ENCODE measurements around the gene SH2B2. TPM values are rescaled to one million over a fixed set of nuclear protein-coding genes. Genes with fewer than 3 reads are reported as not detected.
A peak's percentile ranks its signal among the peaks of the same experiment; 100 is the strongest.

SH2B2 gene
- total RNA-seq, 1 experiment from 2014 or later: 1.4 TPM

DNA sequence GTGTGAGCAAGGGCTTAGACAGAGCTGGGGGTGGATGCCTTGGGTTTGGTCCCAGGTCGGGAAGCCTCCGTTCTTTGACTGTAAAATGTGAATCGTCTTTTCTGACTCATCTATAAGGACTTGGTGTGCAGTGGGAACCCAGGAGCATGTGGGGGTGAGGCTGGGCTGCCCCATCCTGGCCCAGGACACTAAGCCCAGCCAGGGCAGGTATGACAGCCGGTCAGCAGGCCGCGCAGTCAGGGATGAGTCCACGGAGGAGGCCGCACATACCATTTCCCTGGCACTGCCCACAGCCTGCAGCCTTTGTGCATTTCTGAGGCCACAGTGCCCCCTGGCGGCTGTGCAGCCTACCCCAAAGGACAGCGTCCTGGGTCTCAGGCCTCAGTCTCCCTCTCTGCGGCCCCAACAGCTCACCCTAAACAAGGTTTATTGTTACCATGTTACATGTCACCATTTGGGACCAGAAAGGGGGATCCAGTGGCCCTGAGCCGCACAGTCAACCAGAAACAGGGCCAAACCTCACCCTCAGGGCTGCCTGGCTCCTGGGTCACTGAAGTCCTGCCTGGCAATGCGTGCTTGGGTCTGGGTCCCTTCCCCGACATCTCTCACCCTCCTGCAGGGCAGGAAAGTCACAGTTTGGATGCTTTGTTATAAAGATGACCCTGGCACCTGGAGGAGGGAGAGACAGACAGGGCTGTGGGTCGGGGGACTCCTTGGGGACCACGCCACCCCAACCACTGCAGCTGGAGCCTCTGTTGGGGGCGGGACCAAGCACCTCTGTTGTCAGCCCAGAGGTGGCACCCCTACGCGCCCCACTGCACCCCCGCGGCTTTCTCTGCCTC lies 14.4 kb upstream of the SH2B2 start:
- TF ChIP-seq, protein P1, sequence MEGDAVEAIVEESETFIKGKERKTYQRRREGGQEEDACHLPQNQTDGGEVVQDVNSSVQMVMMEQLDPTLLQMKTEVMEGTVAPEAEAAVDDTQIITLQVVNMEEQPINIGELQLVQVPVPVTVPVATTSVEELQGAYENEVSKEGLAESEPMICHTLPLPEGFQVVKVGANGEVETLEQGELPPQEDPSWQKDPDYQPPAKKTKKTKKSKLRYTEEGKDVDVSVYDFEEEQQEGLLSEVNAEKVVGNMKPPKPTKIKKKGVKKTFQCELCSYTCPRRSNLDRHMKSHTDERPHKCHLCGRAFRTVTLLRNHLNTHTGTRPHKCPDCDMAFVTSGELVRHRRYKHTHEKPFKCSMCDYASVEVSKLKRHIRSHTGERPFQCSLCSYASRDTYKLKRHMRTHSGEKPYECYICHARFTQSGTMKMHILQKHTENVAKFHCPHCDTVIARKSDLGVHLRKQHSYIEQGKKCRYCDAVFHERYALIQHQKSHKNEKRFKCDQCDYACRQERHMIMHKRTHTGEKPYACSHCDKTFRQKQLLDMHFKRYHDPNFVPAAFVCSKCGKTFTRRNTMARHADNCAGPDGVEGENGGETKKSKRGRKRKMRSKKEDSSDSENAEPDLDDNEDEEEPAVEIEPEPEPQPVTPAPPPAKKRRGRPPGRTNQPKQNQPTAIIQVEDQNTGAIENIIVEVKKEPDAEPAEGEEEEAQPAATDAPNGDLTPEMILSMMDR (IDR thresholded peaks at IDR 0.05; ENCODE audit: unreplicated experiment): peak; percentile 94
- no peaks in the 10 kb centered on the region for H3K9me3 Mint-ChIP-seq (ENCODE audit: unreplicated experiment)
- peak; percentile 84 for DNase-seq (ENCODE audit: unreplicated experiment)
- intact Hi-C loops (cut with micrococcal nuclease): loop anchor here (1.0 to 5.0 kb wide), 4 partner anchors 36 to 910 kb away; partner anchors contain the start of gene COL26A1
- no peak overlapping the region for H3K27ac Mint-ChIP-seq (ENCODE audit: low read depth, unreplicated experiment)
- BruUV-seq (replicated peaks): no TSS peak
- H3K27me3 Mint-ChIP-seq (ENCODE audit: insufficient read depth, unreplicated experiment): peaks cover 14% of the 10 kb centered on the region
- POLR2A ChIA-PET: interaction anchor here (0.9 kb wide), 1 partner anchor 16 kb away, joined by 3 read pairs; no protein-coding TSS in a partner anchor
- CTCF ChIA-PET: interaction anchor here (0.5 to 5.7 kb wide), 28 partner anchors 9 to 1552 kb away, joined by 3 to 77 read pairs (median 4); partner anchors contain the start of gene EPO
- no peaks in the 10 kb centered on the region for H3K36me3 Mint-ChIP-seq (ENCODE audit: insufficient read depth, unreplicated experiment)
- peaks cover 13% of the 10 kb centered on the region for H3K4me1 Mint-ChIP-seq (ENCODE audit: insufficient read depth, unreplicated experiment)
- H3K4me3 Mint-ChIP-seq (ENCODE audit: unreplicated experiment): no peak overlapping the region

DNA sequence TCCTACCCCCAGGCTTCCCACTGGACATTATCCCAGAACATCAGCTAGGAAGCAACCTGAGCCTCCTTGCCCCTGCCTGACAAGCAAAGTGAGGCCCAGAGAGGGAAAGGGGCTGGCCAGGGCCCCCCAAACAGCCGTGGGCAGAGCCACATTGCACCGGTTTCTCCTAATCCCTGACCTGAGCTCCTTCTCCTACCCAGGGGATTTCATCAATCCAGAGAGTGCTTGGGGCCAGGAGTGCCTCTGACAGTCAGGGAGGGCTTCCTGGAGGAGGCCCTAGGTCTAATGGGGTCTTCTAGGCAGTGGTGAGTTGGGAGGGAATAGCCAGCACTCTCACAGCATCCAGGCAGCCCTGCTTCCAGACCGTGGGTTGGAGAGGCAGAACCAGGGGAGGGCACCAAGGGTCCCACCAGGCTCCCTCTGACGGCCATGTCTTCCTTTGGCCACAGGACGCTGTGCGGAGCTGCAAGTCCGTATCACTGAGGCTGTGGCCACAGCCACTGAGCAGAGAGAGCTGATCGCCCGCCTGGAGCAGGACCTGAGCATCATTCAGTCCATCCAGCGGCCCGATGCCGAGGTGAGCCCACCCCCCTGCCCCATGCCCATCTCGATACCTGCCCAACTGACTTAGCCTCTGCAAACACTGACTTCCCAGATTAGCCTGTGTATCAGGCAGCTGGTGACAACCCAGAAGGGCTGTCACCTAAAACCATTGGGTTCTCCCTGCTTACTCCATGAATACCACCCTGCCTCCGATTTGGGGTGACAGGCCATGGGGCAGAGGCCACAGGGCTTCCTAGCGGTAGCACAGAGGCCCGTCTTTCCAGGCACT lies 13.5 kb upstream of the SH2B2 start:
- intact Hi-C loops (cut with micrococcal nuclease): loop anchor here (1.0 to 5.0 kb wide), 4 partner anchors 37 to 911 kb away; partner anchors contain the start of gene COL26A1
- BruUV-seq (replicated peaks): no TSS peak
- peak overlapping the region; percentile 19 for H3K27ac Mint-ChIP-seq (ENCODE audit: low read depth, unreplicated experiment)
- H3K27me3 Mint-ChIP-seq (ENCODE audit: insufficient read depth, unreplicated experiment): peaks cover 7% of the 10 kb centered on the region
- POLR2A ChIA-PET: interaction anchor here (0.6 to 0.9 kb wide), 2 partner anchors 14 to 16 kb away, joined by 3 read pairs; partner anchors contain the start of gene SH2B2
- TF ChIP-seq, protein P1 (IDR thresholded peaks at IDR 0.05; ENCODE audit: unreplicated experiment): no peak
- no peaks in the 10 kb centered on the region for H3K36me3 Mint-ChIP-seq (ENCODE audit: insufficient read depth, unreplicated experiment)
- H3K9me3 Mint-ChIP-seq (ENCODE audit: unreplicated experiment): no peaks in the 10 kb centered on the region
- no peak for DNase-seq (ENCODE audit: unreplicated experiment)
- CTCF ChIA-PET: interaction anchor here (0.5 to 5.7 kb wide), 24 partner anchors 8 to 1553 kb away, joined by 3 to 77 read pairs (median 4); partner anchors contain the start of gene EPO
- peaks cover 13% of the 10 kb centered on the region for H3K4me1 Mint-ChIP-seq (ENCODE audit: insufficient read depth, unreplicated experiment)
- no peak overlapping the region for H3K4me3 Mint-ChIP-seq (ENCODE audit: unreplicated experiment)

DNA sequence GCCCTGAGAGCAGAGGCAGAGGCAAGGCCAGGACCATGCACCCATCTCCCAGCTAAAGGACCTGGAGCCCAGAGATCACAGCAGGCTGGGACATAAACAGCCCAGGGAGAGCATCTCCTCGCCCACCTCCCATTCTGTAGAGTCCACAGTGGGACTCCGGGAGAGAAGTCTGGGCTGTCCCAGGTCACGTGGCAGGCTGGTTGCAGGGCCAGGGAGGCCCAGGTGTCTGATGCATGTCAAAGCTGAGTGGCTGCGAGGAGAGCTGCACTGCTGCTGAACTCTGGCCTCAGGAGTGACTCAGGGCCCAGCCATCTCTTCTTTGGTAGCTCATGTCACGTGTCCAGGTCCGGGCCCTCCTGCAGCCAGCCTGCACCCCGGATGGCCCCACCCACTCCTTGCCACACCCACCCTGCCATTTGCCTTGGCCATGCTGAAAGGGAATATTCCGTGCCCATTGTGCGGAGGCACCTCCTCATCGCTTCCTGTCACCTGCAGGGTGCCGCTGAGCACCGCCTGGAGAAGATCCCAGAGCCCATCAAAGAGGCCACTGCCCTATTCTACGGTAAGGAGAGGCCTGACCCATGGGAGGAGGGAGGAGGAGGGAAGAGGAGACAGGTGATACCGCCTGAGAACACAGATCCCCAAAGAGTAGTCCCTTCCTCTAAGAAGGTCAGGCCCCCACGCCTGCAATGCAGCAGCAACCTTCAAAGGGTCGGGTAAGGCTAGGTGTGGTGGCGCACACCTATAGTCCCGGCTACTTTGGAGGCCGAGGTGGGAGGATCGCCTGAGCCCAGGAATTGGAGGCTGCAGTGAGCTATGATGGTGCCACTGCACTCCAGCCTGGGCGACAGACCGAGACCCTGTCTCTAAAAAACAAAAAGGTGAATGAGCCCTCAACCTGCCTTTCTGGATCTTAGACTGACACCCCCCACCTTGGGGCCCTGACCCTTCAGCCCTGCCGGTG lies 12.6 kb upstream of the SH2B2 start:
- Mint-ChIP-seq H3K9me3 (ENCODE audit: unreplicated experiment) (no peaks in the 10 kb centered on the region), H3K4me1 (ENCODE audit: insufficient read depth, unreplicated experiment) (peaks cover 13% of the 10 kb centered on the region), H3K27me3 (ENCODE audit: insufficient read depth, unreplicated experiment) (no peaks in the 10 kb centered on the region), H3K27ac (ENCODE audit: low read depth, unreplicated experiment) (peak overlapping the region; percentile 19), H3K36me3 (ENCODE audit: insufficient read depth, unreplicated experiment) (no peaks in the 10 kb centered on the region), H3K4me3 (ENCODE audit: unreplicated experiment) (no peak overlapping the region)
- ChIA-PET POLR2A (interaction anchor here (0.6 kb wide), 2 partner anchors 13 to 448 kb away, joined by 3 to 5 read pairs; partner anchors contain the start of gene SH2B2), CTCF (interaction anchor here (0.5 to 5.7 kb wide), 10 partner anchors 17 to 766 kb away, joined by 3 to 77 read pairs (median 4); no protein-coding TSS in a partner anchor)
- peak; percentile 93 for DNase-seq (ENCODE audit: unreplicated experiment)
- intact Hi-C loops (cut with micrococcal nuclease): loop anchor here (2.0 to 5.0 kb wide), 2 partner anchors 585 to 912 kb away; partner anchors contain the start of gene COL26A1
- TF ChIP-seq, protein P1 (IDR thresholded peaks at IDR 0.05; ENCODE audit: unreplicated experiment): no peak
- BruUV-seq (replicated peaks): no TSS peak

All from MCF 10A (cell line).